Loucy (cell line): Measurements from ENCODE around the gene RIPOR3.
A peak's percentile ranks its signal among the peaks of the same experiment; 100 is the strongest.

Experiments used
- H2AFZ ChIP-seq: fragments of 200-600 bp; sonication (generic); 2 replicates; pipeline ENCODE4 v1.6.0; 2016; ENCODE audit warnings: antibody characterized with exemption, mild to moderate bottlenecking, low read length, moderate library complexity
- H3F3A ChIP-seq: fragments of 200-600 bp; 2 replicates; pipeline ENCODE4 v1.6.0; 2016; ENCODE audit warnings: antibody characterized with exemption, low read depth, mild to moderate bottlenecking
- H3K27me3 ChIP-seq: fragments of 200-600 bp; sonication (generic); 2 replicates; pipeline ENCODE4 v1.6.1; 2014; ENCODE audit warnings: low read length, mild to moderate bottlenecking; ENCODE audit not compliant: insufficient read depth, poor library complexity, severe bottlenecking
- H3K36me3 ChIP-seq: fragments of 200-600 bp; sonication (generic); 2 replicates; pipeline ENCODE4 v1.6.1; 2016; ENCODE audit warnings: low read length; ENCODE audit not compliant: insufficient read depth
- H3K4me1 ChIP-seq: fragments of 200-600 bp; sonication (generic); 2 replicates; pipeline ENCODE4 v1.5.1; 2014; ENCODE audit warnings: low read length, mild to moderate bottlenecking; ENCODE audit not compliant: insufficient read depth, poor library complexity, severe bottlenecking
- H3K4me2 ChIP-seq: fragments of 200-600 bp; sonication (generic); 2 replicates; pipeline ENCODE4 v1.6.0; 2014; ENCODE audit warnings: antibody characterized with exemption, low read length, low read depth, mild to moderate bottlenecking; ENCODE audit not compliant: poor library complexity, severe bottlenecking
- H3K4me3 ChIP-seq: fragments of 200-600 bp; sonication (generic); 2 replicates; pipeline ENCODE4 v1.5.1; 2014; ENCODE audit warnings: low read length, mild to moderate bottlenecking, mixed read lengths; ENCODE audit not compliant: poor library complexity, severe bottlenecking
- H3K79me2 ChIP-seq: fragments of 200-600 bp; sonication (generic); 2 replicates; pipeline ENCODE4 v1.6.1; 2014; ENCODE audit warnings: low read length; ENCODE audit not compliant: insufficient read depth
- H3K9ac ChIP-seq: fragments of 200-600 bp; sonication (generic); 2 replicates; pipeline ENCODE4 v1.6.0; 2014; ENCODE audit warnings: mild to moderate bottlenecking, low read depth, low read length, moderate library complexity; ENCODE audit not compliant: poor library complexity, severe bottlenecking
- H3K9me2 ChIP-seq: fragments of 200-600 bp; sonication (generic); replicated peaks from 2 replicates; pipeline ENCODE4 v1.6.1; 2016; ENCODE audit warnings: low read depth, low read length, mixed read lengths
- H3K9me3 ChIP-seq: fragments of 200-600 bp; sonication (generic); 2 replicates; pipeline ENCODE4 v1.6.1; 2014; ENCODE audit warnings: mild to moderate bottlenecking, antibody characterized with exemption, low read length, low read depth; ENCODE audit not compliant: insufficient read depth
- H4K20me1 ChIP-seq: fragments of 200-600 bp; sonication (generic); 2 replicates; pipeline ENCODE4 v1.6.0; 2014; ENCODE audit warnings: antibody characterized with exemption, low read length, mild to moderate bottlenecking; ENCODE audit not compliant: insufficient read depth, poor library complexity, severe bottlenecking
- EZH2phosphoT487 ChIP-seq: fragments of 200-600 bp; IDR thresholded peaks from 2 replicates; pipeline ENCODE4 v1.6.1; 2018; ENCODE audit warnings: antibody characterized with exemption, mild to moderate bottlenecking, moderate library complexity, borderline replicate concordance
- TF ChIP-seq, protein P1 (sequence below): fragments of 200-600 bp; sonication (generic); conservative IDR thresholded peaks from 2 replicates; pipeline ENCODE4 v1.5.1; 2014; ENCODE audit warnings: mild to moderate bottlenecking, antibody characterized with exemption, low read length

The RIPOR3 gene

DNA sequence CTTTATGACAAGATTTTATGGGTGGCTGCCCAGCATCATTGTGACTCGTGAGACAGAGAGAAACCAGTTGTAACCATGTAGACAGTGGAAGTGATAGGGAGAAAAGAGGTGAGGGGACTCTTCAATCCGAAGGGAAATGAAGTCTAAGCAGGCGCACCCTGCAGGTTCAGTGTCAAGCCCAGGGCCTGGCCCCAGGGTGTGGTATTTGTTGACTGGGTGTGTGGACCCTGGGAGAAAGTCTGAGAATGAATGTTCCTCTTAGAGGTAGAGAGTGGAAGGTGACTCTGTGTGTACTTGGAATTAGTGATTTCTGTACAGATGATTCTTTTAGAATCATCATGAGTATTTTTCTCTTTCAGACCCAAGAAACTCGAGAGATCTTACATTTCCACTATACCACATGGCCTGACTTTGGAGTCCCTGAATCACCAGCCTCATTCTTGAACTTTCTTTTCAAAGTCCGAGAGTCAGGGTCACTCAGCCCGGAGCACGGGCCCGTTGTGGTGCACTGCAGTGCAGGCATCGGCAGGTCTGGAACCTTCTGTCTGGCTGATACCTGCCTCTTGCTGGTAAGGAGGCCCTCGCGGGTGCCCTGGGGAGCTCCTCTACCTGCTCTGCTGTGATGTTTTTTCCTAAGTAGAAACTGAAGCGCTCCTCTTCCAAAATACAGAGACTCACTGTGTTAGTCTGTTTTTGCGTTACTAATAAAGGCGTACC is 113.1 kb downstream of the RIPOR3 start:
- H3K36me3 ChIP-seq = peaks cover 86% of the 10 kb centered on the region; the same call in 1 of the 2 replicates
- H3K4me3 ChIP-seq = no peak overlapping the region
- no peaks in the 10 kb centered on the region for H3K9me3 ChIP-seq
- no peaks in the 10 kb centered on the region for H3K9me2 ChIP-seq
- no peaks in the 10 kb centered on the region for H3K79me2 ChIP-seq
- H3K27me3 ChIP-seq = no peaks in the 10 kb centered on the region
- H3K9ac ChIP-seq = no peak overlapping the region
- H3K4me1 ChIP-seq = no peaks in the 10 kb centered on the region
- H2AFZ ChIP-seq = no peak overlapping the region
- no peaks in the 10 kb centered on the region for H3F3A ChIP-seq
- TF ChIP-seq, protein P1, sequence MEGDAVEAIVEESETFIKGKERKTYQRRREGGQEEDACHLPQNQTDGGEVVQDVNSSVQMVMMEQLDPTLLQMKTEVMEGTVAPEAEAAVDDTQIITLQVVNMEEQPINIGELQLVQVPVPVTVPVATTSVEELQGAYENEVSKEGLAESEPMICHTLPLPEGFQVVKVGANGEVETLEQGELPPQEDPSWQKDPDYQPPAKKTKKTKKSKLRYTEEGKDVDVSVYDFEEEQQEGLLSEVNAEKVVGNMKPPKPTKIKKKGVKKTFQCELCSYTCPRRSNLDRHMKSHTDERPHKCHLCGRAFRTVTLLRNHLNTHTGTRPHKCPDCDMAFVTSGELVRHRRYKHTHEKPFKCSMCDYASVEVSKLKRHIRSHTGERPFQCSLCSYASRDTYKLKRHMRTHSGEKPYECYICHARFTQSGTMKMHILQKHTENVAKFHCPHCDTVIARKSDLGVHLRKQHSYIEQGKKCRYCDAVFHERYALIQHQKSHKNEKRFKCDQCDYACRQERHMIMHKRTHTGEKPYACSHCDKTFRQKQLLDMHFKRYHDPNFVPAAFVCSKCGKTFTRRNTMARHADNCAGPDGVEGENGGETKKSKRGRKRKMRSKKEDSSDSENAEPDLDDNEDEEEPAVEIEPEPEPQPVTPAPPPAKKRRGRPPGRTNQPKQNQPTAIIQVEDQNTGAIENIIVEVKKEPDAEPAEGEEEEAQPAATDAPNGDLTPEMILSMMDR = no peak
- no peak for TF ChIP-seq EZH2phosphoT487
- no peak overlapping the region for H3K4me2 ChIP-seq
- no peaks in the 10 kb centered on the region for H4K20me1 ChIP-seq

DNA sequence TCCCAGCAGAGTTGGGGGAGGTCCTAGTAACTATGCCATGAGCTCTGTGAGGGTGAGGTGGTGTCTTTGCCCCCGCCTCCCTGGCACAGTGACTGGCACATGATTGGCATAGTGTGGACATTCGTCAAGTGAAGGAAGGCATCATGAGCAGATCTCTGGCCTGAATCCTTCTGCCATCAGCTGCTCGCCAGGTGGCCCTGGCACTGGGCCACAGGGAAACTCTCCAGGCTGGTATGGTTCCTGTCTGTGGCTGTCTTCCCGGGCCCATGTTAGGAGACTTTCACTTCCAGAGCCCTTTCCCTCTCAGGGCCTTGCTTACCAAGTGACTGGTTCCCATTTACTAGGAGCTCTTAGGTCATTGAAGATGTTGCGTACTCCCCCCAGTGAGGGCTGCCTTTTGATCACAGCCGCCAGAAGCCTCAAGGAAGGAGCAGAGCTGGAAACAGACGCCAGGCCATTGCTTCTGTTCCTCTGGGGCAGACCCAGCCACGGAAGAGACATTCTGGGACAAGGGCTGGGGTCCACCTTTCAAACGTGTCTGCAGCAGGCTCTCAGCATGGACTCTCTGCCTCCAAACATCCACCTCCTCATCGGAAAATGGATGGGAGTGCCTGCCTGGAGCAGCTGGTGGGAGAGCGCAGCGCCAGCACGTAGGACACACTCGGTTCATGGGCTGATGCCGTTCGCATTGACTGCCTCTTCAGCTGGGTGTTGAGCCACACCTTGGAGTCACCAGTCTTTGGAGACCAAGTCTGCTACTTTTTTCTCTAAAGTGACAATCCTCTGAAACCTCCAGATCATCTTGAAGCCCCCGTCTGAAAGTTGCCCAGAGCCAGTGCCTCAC is 113.9 kb downstream of the RIPOR3 start:
- no peaks in the 10 kb centered on the region for H3K9me2 ChIP-seq
- no peak overlapping the region for H2AFZ ChIP-seq
- no peak overlapping the region for H3K4me2 ChIP-seq
- H3K9me3 ChIP-seq = no peaks in the 10 kb centered on the region
- no peak overlapping the region for H3K9ac ChIP-seq
- no peak overlapping the region for H3K4me3 ChIP-seq
- H3K36me3 ChIP-seq = peaks cover 78% of the 10 kb centered on the region; the same call in 1 of the 2 replicates
- H4K20me1 ChIP-seq = no peaks in the 10 kb centered on the region
- no peaks in the 10 kb centered on the region for H3K79me2 ChIP-seq
- H3K27me3 ChIP-seq = no peaks in the 10 kb centered on the region
- no peaks in the 10 kb centered on the region for H3F3A ChIP-seq
- no peaks in the 10 kb centered on the region for H3K4me1 ChIP-seq
- TF ChIP-seq EZH2phosphoT487 = no peak
- TF ChIP-seq, protein P1 = no peak

DNA sequence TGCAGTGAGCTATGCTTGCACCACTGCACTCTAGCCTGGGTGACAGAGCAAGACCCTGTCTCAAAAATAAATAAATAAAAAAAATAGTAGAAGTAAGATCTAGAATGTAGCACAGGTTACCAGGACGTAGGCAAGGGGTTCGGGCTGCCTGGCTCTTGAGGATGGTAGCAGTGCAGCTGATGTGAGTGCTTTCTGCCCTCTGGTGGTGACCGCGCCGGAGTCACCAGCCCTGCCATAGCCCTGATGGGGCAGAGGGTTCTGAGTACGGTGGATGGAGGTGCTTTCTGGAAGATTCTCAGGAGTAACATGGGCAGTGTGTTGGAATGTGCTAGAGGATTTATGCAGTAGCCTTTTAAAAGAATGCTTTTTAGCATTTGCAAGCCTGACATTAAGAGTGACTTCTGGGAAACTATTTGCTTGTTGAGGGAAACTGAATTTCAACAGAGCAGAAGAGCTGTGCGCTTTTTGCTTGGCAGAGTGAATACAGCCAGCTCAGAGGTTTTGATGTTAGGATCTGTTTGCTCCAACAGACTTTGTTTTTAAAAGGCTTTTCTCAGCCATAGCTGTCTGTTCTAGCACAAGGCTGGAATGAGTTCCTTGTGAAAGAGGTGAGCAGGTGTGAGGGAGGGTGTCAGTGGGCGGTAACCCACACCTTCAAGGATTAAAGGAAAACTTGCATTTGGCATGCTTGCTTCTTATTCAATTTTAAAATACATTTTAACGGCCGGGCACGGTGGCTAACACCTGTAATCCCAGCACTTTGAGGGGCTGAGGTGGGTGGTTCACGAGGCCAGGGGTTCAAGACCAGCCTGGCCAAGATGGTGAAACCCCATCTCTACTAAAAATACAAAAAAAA is 115.2 kb downstream of the RIPOR3 start:
- H3K9ac ChIP-seq = no peak overlapping the region
- no peak overlapping the region for H3K4me3 ChIP-seq
- no peaks in the 10 kb centered on the region for H3K27me3 ChIP-seq
- no peaks in the 10 kb centered on the region for H3K9me3 ChIP-seq
- no peak overlapping the region for H3K4me2 ChIP-seq
- H3K4me1 ChIP-seq = no peaks in the 10 kb centered on the region
- peaks cover 7% of the 10 kb centered on the region; the same call in 1 of the 2 replicates for H3K79me2 ChIP-seq
- no peaks in the 10 kb centered on the region for H4K20me1 ChIP-seq
- TF ChIP-seq, protein P1 = peak; percentile 70
- no peak for TF ChIP-seq EZH2phosphoT487
- H2AFZ ChIP-seq = no peak overlapping the region
- H3K9me2 ChIP-seq = no peaks in the 10 kb centered on the region
- H3K36me3 ChIP-seq = peaks cover 71% of the 10 kb centered on the region; the same call in 1 of the 2 replicates
- H3F3A ChIP-seq = no peaks in the 10 kb centered on the region
